ENCODE measurements around the gene MKRN2. TPM values are rescaled to one million over a fixed set of nuclear protein-coding genes. Genes with fewer than 3 reads are reported as not detected.
A peak's percentile ranks its signal among the peaks of the same experiment; 100 is the strongest.
"Not testable (repeated sequence)": the region's sequence is repeated elsewhere in the genome, so short reads cannot be mapped to it uniquely, and the experiment has no call there.

Gene MKRN2
- total RNA-seq, 2 donors from 2014 or later: 31.2 to 32.4 TPM

- Mint-ChIP-seq H3K27me3 (ENCODE audit: low read depth) (no peaks in the 10 kb centered on the region), H3K4me3 (no peak overlapping the region), H3K27ac (peak overlapping the region; percentile 38), H3K9me3 (no peaks in the 10 kb centered on the region), H3K4me1 (ENCODE audit: low read depth) (peaks cover 36% of the 10 kb centered on the region), H3K36me3 (ENCODE audit: insufficient read depth in 2 of 2) (peaks cover 7 to 17% of the 10 kb centered on the region in 2 donors)
- DNase-seq: no peak
- ATAC-seq (replicated peaks in 1 of 2): peak; percentile 33 to 55
Observed at GRCh38 chr3:12608376-12608775, 51.5 kb downstream of the MKRN2 start.

GRCh38 chr3:12611117-12611516 is 54.2 kb downstream of the MKRN2 start:
- Mint-ChIP-seq H3K36me3 (ENCODE audit: insufficient read depth in 2 of 2) (peaks cover 5 to 16% of the 10 kb centered on the region in 2 donors), H3K27ac (no peak overlapping the region), H3K9me3 (no peaks in the 10 kb centered on the region), H3K4me1 (ENCODE audit: low read depth) (peaks cover 62% of the 10 kb centered on the region), H3K27me3 (ENCODE audit: low read depth) (no peaks in the 10 kb centered on the region), H3K4me3 (no peak overlapping the region)
- ATAC-seq (replicated peaks in 1 of 2) (no peak), DNase-seq (no peak)

GRCh38 chr3:12612514-12613226 is 55.8 kb downstream of the MKRN2 start:
- ATAC-seq (replicated peaks in 1 of 2) (no peak), DNase-seq (no peak)
- H3K27ac Mint-ChIP-seq: no peak overlapping the region
- H3K9me3 Mint-ChIP-seq: no peaks in the 10 kb centered on the region
- no peaks in the 10 kb centered on the region for H3K27me3 Mint-ChIP-seq (ENCODE audit: low read depth)
- no peak overlapping the region for H3K4me3 Mint-ChIP-seq
- peaks cover 56% of the 10 kb centered on the region for H3K4me1 Mint-ChIP-seq (ENCODE audit: low read depth)
- H3K36me3 Mint-ChIP-seq (ENCODE audit: insufficient read depth in 2 of 2): peaks cover 2 to 13% of the 10 kb centered on the region in 2 donors

- ATAC-seq (replicated peaks in 1 of 2): peak; percentile 47 to 60
- no peak for DNase-seq
- Mint-ChIP-seq H3K4me3 (no peak overlapping the region), H3K4me1 (ENCODE audit: low read depth) (peaks cover 56% of the 10 kb centered on the region), H3K27me3 (ENCODE audit: low read depth) (no peaks in the 10 kb centered on the region), H3K36me3 (ENCODE audit: insufficient read depth in 2 of 2) (peaks cover 2 to 11% of the 10 kb centered on the region in 2 donors), H3K9me3 (no peaks in the 10 kb centered on the region), H3K27ac (no peak overlapping the region)
Observed at GRCh38 chr3:12613250-12613649, 56.4 kb downstream of the MKRN2 start.

- ATAC-seq (replicated peaks in 1 of 2): no peak
Observed at GRCh38 chr3:12615266-12615665, 58.4 kb downstream of the MKRN2 start.

GRCh38 chr3:12618426-12618825 is 61.5 kb downstream of the MKRN2 start:
- no peaks in the 10 kb centered on the region for H3K9me3 Mint-ChIP-seq
- no peaks in the 10 kb centered on the region for H3K27me3 Mint-ChIP-seq (ENCODE audit: low read depth)
- peaks cover 0 to 6% of the 10 kb centered on the region in 2 donors for H3K36me3 Mint-ChIP-seq (ENCODE audit: insufficient read depth in 2 of 2)
- no peak for DNase-seq
- H3K4me1 Mint-ChIP-seq (ENCODE audit: low read depth): peaks cover 38% of the 10 kb centered on the region
- H3K27ac Mint-ChIP-seq: no peak overlapping the region
- no peak for ATAC-seq (replicated peaks in 1 of 2)
- H3K4me3 Mint-ChIP-seq: no peak overlapping the region

More at GRCh38 chr3:12615266-12615665, 58.4 kb downstream of the MKRN2 start:
- Mint-ChIP-seq H3K27me3 (ENCODE audit: low read depth) (no peaks in the 10 kb centered on the region), H3K4me3 (peak overlapping the region in 1 of 2 donors; percentile 22), H3K27ac (no peak overlapping the region), H3K36me3 (ENCODE audit: insufficient read depth in 2 of 2) (peaks cover 0 to 6% of the 10 kb centered on the region in 2 donors), H3K4me1 (ENCODE audit: low read depth) (peaks cover 46% of the 10 kb centered on the region), H3K9me3 (no peaks in the 10 kb centered on the region)
- no peak for DNase-seq

- Mint-ChIP-seq H3K4me3 (no peak overlapping the region), H3K27ac (peak overlapping the region; percentile 46), H3K27me3 (ENCODE audit: low read depth) (no peaks in the 10 kb centered on the region), H3K36me3 (ENCODE audit: insufficient read depth in 2 of 2) (peaks cover 0 to 6% of the 10 kb centered on the region in 2 donors), H3K9me3 (no peaks in the 10 kb centered on the region), H3K4me1 (ENCODE audit: low read depth) (peaks cover 34% of the 10 kb centered on the region)
- DNase-seq (no peak), ATAC-seq (replicated peaks in 1 of 2) (no peak)
Observed at GRCh38 chr3:12620305-12620704, 63.4 kb downstream of the MKRN2 start.

GRCh38 chr3:12620729-12621128 is 63.8 kb downstream of the MKRN2 start:
- peaks cover 0 to 6% of the 10 kb centered on the region in 2 donors for H3K36me3 Mint-ChIP-seq (ENCODE audit: insufficient read depth in 2 of 2)
- no peak for ATAC-seq (replicated peaks in 1 of 2)
- peak overlapping the region; percentile 46 for H3K27ac Mint-ChIP-seq
- no peak for DNase-seq
- H3K27me3 Mint-ChIP-seq (ENCODE audit: low read depth): no peaks in the 10 kb centered on the region
- no peaks in the 10 kb centered on the region for H3K9me3 Mint-ChIP-seq
- no peak overlapping the region for H3K4me3 Mint-ChIP-seq
- peaks cover 34% of the 10 kb centered on the region for H3K4me1 Mint-ChIP-seq (ENCODE audit: low read depth)

GRCh38 chr3:12622335-12622734 is 65.4 kb downstream of the MKRN2 start:
- ATAC-seq (replicated peaks in 1 of 2) (no peak), DNase-seq (no peak)
- Mint-ChIP-seq H3K4me3 (no peak overlapping the region), H3K9me3 (no peaks in the 10 kb centered on the region), H3K27me3 (ENCODE audit: low read depth) (no peaks in the 10 kb centered on the region), H3K4me1 (ENCODE audit: low read depth) (peaks cover 40% of the 10 kb centered on the region), H3K36me3 (ENCODE audit: insufficient read depth in 2 of 2) (no peaks in the 10 kb centered on the region), H3K27ac (peak overlapping the region; percentile 53)

GRCh38 chr3:12624056-12624455 is 67.2 kb downstream of the MKRN2 start:
- Mint-ChIP-seq H3K36me3 (ENCODE audit: insufficient read depth in 2 of 2) (no peaks in the 10 kb centered on the region), H3K27me3 (ENCODE audit: low read depth) (no peaks in the 10 kb centered on the region), H3K9me3 (no peaks in the 10 kb centered on the region), H3K27ac (peak overlapping the region; percentile 34), H3K4me3 (no peak overlapping the region), H3K4me1 (ENCODE audit: low read depth) (peaks cover 52% of the 10 kb centered on the region)
- DNase-seq (no peak), ATAC-seq (replicated peaks in 1 of 2) (no peak)

- not testable (repeated sequence) for H3K4me3 Mint-ChIP-seq; H3K27me3 Mint-ChIP-seq (ENCODE audit: low read depth); DNase-seq; H3K27ac Mint-ChIP-seq; ATAC-seq (replicated peaks in 1 of 2); H3K36me3 Mint-ChIP-seq (ENCODE audit: insufficient read depth in 2 of 2); H3K9me3 Mint-ChIP-seq
- H3K4me1 Mint-ChIP-seq (ENCODE audit: low read depth): peaks cover 58% of the 10 kb centered on the region
Observed at GRCh38 chr3:12624964-12625363, 68.1 kb downstream of the MKRN2 start.

- peak overlapping the region; percentile 13 to 37 for H3K4me3 Mint-ChIP-seq
- H3K27ac Mint-ChIP-seq: peak overlapping the region; percentile 70
Observed at GRCh38 chr3:12627370-12627769, 70.5 kb downstream of the MKRN2 start.

GRCh38 chr3:12628813-12629212 is 71.9 kb downstream of the MKRN2 start:
- Mint-ChIP-seq H3K27ac (no peak overlapping the region), H3K36me3 (ENCODE audit: insufficient read depth in 2 of 2) (peaks cover 0 to 4% of the 10 kb centered on the region in 2 donors), H3K9me3 (no peaks in the 10 kb centered on the region), H3K4me1 (ENCODE audit: low read depth) (peaks cover 79% of the 10 kb centered on the region), H3K4me3 (no peak overlapping the region), H3K27me3 (ENCODE audit: low read depth) (no peaks in the 10 kb centered on the region)
- no peak for DNase-seq
- no peak for ATAC-seq (replicated peaks in 1 of 2)

More at GRCh38 chr3:12627370-12627769, 70.5 kb downstream of the MKRN2 start:
- no peaks in the 10 kb centered on the region for H3K9me3 Mint-ChIP-seq
- H3K27me3 Mint-ChIP-seq (ENCODE audit: low read depth): no peaks in the 10 kb centered on the region
- ATAC-seq (replicated peaks in 1 of 2): no peak
- peaks cover 72% of the 10 kb centered on the region for H3K4me1 Mint-ChIP-seq (ENCODE audit: low read depth)
- DNase-seq: no peak
- H3K36me3 Mint-ChIP-seq (ENCODE audit: insufficient read depth in 2 of 2): no peaks in the 10 kb centered on the region

- Mint-ChIP-seq H3K9me3 (no peaks in the 10 kb centered on the region), H3K27me3 (ENCODE audit: low read depth) (no peaks in the 10 kb centered on the region), H3K4me3 (no peak overlapping the region), H3K27ac (no peak overlapping the region), H3K36me3 (ENCODE audit: insufficient read depth in 2 of 2) (peaks cover 0 to 5% of the 10 kb centered on the region in 2 donors), H3K4me1 (ENCODE audit: low read depth) (peaks cover 71% of the 10 kb centered on the region)
- ATAC-seq (replicated peaks in 1 of 2) (no peak), DNase-seq (no peak)
Observed at GRCh38 chr3:12629560-12629959, 72.7 kb downstream of the MKRN2 start.
